Thyroid gland (tissue), 4 donors: ENCODE measurements around the gene CFAP141.

ENCODE experiments used
- POLR2A ChIP-seq, 2 donors: fragments of 450-650 bp; IDR thresholded peaks; one replicate each; pipeline ENCODE4 v1.6.1; 2017; ENCODE audit warnings: antibody characterized with exemption in 2 of 2, mild to moderate bottlenecking in 2 of 2, moderate library complexity in 1 of 2
- TF ChIP-seq, protein P1 (sequence below), 6 experiments: fragments of 200-600 bp in 3 of 6; fragments of 450-650 bp in 3 of 6; sonication (generic) in 3 of 6; IDR thresholded peaks; one replicate each; pipeline ENCODE4 v1.5.1; 2016 to 2019; ENCODE audit warnings: antibody characterized with exemption in 6 of 6, mild to moderate bottlenecking in 2 of 6, inconsistent platforms in 1 of 6, moderate library complexity in 1 of 6

DNA sequence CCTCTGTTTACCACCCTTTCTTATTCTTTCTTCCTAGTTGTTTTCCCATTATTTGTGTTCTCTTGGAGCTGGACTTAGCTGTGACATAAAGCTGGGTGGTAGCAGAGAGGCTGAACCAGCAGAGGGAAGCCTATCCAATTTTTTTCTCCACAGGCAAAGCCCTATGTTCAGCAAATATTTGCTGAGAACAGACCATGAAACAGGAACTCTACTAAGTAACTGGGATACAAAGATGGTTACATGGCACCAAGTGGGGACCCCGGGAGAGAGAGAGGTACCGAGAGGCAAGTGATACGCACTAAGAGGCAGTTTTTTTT, 6.6 kb downstream of the CFAP141 start:
- TF ChIP-seq POLR2A (IDR thresholded peaks at IDR 0.05): no peak
- TF ChIP-seq, protein P1, sequence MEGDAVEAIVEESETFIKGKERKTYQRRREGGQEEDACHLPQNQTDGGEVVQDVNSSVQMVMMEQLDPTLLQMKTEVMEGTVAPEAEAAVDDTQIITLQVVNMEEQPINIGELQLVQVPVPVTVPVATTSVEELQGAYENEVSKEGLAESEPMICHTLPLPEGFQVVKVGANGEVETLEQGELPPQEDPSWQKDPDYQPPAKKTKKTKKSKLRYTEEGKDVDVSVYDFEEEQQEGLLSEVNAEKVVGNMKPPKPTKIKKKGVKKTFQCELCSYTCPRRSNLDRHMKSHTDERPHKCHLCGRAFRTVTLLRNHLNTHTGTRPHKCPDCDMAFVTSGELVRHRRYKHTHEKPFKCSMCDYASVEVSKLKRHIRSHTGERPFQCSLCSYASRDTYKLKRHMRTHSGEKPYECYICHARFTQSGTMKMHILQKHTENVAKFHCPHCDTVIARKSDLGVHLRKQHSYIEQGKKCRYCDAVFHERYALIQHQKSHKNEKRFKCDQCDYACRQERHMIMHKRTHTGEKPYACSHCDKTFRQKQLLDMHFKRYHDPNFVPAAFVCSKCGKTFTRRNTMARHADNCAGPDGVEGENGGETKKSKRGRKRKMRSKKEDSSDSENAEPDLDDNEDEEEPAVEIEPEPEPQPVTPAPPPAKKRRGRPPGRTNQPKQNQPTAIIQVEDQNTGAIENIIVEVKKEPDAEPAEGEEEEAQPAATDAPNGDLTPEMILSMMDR (IDR thresholded peaks at IDR 0.05): no peak
